ENCODE measurements around the gene SHMT2.
A peak's percentile ranks its signal among the peaks of the same experiment; 100 is the strongest.

The SHMT2 gene

DNA sequence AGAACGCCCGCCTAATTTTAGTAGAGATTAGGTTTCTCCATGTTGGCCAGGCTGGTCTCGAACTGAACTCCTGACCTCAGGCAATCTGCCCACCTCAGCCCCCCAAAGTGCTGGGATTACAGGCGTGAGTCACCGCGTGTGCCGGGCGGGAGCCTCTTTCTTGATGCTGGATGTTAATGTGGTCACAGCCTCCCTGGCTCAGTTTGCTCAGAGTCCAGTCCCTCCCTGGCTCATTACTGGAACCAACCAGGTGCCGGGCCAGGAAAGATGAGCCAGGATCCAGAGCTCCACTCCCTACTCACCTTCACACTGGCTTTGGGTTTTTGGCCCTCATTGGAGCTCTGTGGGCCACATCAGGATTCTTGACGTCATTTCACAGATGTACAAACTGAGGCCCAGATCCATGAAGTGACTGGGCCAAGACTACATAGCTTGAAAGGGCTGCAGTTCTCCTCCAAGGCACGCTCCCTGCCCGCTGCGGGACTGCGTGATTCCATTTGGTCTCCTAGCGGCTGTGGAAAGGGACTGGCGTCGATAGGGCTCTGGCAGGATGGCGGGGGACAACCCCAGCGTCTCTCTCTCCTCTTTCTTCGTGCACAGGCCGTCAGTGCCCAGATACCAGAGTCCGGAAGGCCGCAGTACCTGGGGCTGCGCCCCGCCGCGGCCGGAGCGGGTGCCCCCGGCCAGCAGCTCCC lies 5.1 kb upstream of the SHMT2 start:
- in situ Hi-C loops (cut with MboI; ENCODE audit: low sequenced_read_pairs, unreplicated experiment) = no loop called here
- DNase-seq (ENCODE audit: low spot score) = no peak
- no peak for TF ChIP-seq CTCF (IDR thresholded peaks at IDR 0.05; ENCODE audit: borderline replicate concordance, control extremely low read depth, extremely low read depth, insufficient read depth, missing control alignments)

GRCh38 chr12:57224973-57225679 lies 4.4 kb upstream of the SHMT2 start:
- peak; percentile 71 for DNase-seq (ENCODE audit: low spot score)
- in situ Hi-C loops (cut with MboI; ENCODE audit: low sequenced_read_pairs, unreplicated experiment) = no loop called here
- TF ChIP-seq CTCF (IDR thresholded peaks at IDR 0.05; ENCODE audit: borderline replicate concordance, control extremely low read depth, extremely low read depth, insufficient read depth, missing control alignments) = peak; percentile 59

- DNase-seq (ENCODE audit: low spot score) = no peak
- no peak for TF ChIP-seq CTCF (IDR thresholded peaks at IDR 0.05; ENCODE audit: borderline replicate concordance, control extremely low read depth, extremely low read depth, insufficient read depth, missing control alignments)
- in situ Hi-C loops (cut with MboI; ENCODE audit: low sequenced_read_pairs, unreplicated experiment) = no loop called here
These were observed 3.8 kb upstream of the SHMT2 start for GRCh38 chr12:57225680-57226210.

- in situ Hi-C loops (cut with MboI; ENCODE audit: low sequenced_read_pairs, unreplicated experiment) = no loop called here
- DNase-seq (ENCODE audit: low spot score) = no peak
- no peak for TF ChIP-seq CTCF (IDR thresholded peaks at IDR 0.05; ENCODE audit: borderline replicate concordance, control extremely low read depth, extremely low read depth, insufficient read depth, missing control alignments)
These were observed 2.8 kb upstream of the SHMT2 start for GRCh38 chr12:57226588-57227314.

DNA sequence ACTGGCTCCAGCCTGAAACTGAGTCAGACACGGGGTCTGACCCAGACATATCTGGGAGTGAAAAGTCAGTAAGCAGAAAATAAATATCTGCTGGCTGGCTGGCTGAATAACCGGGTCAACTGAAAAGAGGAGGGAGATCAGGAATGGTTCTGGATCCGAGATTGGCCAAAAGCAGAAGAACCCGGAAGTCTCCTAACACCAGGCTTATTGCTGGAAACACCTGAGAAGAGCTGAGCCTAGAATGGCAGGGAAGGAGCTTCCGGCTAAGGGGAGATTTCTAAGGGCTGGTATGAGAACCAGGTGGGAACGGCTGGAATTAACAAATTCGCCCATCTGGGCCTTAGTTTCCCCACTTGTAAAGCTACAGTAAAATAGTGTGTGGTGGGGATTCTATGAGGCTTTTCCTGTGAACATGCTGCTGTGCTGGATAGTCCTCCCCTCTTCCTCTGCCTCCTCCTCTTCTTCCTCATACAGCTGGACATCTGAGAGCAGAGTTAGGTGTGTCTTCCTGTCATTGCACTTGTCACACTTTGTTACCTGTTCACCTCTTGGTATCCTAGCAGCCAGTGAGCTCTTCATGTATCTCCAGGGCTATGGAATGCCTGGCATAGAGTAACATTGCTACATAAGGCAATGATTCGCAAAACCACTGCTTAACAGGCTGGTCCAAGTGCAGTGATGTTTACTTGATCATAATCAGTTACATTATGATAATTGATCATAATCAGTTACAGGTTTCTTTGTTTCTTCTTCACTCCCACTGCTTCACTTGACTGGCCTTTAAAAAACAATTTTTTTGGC lies 2.0 kb upstream of the SHMT2 start:
- in situ Hi-C loops (cut with MboI; ENCODE audit: low sequenced_read_pairs, unreplicated experiment) = no loop called here
- TF ChIP-seq CTCF (IDR thresholded peaks at IDR 0.05; ENCODE audit: borderline replicate concordance, control extremely low read depth, extremely low read depth, insufficient read depth, missing control alignments) = no peak
- no peak for DNase-seq (ENCODE audit: low spot score)

All from GM13976 (cell line).